ENCODE results near the gene CRIP3.

Gene CRIP3

DNA sequence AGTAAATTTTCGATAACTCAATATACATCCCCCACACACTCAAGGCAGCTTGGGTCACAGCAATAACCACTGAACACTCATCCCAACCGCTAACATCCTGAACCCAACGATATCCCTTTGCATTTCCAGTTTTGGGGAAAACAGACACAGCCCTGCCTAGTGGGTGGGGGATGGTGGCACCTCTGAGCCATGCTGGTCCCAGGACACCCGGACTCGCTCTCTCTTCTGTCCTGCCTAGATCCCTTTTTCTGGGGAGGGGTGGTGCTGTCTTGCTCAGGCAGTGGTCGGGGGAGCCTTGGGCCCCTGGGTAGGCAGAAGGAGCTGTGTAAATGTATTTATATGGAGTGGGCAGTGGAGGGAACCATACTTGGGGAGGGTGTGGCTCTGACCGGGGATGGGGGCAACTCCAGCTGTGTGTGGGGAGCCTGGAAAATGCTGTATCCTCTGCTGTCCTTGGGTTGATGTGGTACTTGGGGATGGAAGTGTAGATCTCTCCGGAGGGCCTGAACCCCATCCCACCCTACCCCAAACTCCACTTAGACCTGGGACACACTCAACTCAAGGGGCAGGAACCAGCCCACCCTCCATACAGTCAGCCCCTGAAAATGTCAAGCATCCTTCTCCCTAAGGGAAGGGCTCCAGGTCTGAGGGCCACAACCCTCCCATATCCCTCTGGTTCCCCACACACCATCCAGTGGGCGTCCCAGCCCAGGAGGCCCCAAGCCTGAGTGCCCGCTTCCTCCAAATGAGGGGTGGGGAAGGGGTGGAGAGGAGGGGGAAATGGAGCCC lies 34.3 kb downstream of the CRIP3 start:
- no peak for DNase-seq (ENCODE audit: low read depth, low spot score)

DNA sequence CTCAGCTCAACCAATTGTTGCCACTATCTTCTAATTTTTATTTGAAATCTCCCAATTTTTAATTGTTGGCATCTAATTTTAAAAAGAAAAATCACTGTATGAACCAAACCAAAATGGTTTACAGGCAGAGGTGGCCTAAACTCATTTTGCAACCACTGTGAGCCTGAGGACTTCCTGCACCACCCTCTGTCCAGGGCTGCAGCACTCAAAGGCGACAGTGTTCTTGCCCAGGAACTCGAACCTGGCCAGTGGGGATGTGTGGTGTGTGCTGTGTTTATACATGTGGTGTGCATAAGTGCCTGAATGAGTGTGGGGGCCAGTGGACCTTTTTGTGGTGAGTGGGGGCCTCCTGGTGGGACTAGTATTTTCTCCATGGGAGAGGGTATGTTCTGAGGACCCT lies 34.9 kb downstream of the CRIP3 start:
- DNase-seq (ENCODE audit: low read depth, low spot score): no peak

DNA sequence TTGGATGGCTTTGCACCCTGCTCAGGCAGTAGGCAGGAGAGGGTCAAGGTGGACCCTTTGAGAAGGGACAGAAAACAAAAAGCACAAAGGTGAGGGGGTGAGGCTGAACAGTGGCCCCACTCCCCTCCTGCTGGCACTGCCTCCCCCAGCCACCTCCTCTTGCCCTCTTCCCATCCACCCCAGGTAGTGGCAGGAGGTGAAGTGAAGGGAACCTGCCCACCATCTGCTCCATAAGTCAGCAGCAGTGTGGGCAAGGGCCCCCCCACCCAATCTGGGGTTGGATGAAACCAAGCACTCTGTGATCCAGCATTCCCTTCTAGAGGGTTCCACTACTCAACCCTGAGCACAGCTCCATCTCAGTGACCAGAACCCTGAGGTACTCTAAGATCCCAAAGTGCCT lies 36.7 kb downstream of the CRIP3 start:
- DNase-seq (ENCODE audit: low read depth, low spot score): no peak

DNA sequence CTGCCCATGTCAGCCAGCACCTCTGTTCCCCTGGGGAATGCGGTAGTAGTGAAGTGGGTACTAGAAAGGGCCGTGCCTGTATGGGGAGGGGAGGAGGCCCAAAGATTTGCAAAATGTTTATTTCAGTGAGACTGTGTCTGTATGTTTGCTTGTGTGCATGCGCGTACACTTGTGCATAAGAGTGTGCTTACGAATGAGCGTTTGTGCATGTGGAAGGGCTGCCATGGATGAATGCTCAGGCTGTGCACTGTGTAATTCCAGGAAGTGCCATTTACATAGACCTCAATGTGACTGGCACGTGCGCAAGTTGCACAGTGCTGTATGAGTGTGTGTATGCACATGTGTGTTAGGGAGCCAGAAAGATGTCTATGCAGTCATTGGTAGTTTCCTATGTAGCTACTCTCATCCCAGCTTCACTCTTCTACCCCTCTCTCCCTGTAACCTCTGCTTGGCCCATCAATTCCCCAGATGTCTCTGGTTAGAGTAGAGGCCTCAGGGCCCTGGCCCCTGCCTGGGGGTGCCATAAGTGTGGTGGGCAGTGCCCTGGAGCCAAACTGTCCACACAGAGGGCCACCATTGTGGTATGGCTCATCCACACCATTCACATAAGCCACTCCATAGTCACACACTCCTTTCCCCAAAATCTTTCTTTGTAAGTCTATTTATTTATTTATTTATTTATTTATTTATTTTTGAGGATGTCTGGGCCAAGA lies 37.4 kb downstream of the CRIP3 start:
- no peak for DNase-seq (ENCODE audit: low read depth, low spot score)

DNA sequence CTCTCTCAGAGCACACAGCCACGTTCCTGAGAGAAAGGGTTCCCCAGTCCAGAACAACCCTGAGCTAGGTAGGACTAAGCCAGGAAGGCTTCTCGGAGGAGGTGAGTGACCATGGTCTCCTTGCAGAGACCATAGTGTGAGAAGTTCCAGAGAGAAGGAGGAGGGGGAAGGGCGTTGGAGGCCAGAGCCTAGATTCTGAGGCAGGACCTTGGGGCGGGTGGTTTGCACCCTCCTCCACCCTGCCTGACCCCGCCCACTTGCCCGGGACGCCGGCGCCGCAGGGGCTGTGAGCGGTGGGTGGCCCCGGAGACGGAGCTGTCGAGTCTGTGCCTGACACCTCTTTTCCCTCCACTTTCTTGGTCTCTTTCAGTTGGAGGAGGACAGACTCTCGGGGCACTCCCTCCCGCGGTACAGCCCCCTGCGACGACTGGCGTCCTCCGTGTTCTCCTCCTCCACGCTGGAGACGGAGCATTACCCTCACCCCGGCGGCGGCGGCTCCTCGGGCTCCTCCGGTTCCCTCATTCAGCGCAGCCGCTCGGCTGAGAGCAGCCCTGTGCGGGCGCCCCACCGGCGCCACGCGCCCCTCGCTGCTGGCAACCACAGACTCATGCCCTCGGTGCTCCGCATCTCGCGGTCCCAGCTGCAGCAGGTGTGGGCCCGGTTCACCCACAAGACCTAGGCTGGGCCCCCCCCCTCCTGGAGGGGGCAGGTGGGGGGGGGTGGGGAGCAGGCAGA lies 39.2 kb downstream of the CRIP3 start:
- peak; percentile 57 for DNase-seq (ENCODE audit: low read depth, low spot score)

DNA sequence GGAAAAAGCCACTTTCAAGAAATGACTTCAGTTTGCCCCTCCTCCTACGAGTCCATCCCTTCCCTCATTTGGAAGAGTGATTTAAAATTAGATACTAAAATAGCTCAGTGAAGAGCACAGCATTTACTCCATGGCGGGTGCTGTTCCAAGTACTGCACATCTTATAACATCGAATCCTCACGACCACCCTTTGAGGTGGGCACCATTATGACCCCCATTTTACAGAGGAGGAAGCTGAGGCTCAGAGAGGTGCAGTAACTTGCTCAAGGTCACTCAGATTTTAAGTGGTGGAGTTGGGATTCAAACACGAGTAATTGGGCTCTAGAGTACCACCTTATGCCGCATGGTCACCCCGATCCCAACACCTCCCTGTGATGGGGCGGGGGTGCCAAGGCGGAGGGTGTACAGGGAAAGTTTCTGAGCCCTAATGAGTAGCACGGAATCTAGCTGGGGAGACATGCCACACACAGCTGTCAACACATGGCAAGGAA lies 39.8 kb downstream of the CRIP3 start:
- no peak for DNase-seq (ENCODE audit: low read depth, low spot score)

DNA sequence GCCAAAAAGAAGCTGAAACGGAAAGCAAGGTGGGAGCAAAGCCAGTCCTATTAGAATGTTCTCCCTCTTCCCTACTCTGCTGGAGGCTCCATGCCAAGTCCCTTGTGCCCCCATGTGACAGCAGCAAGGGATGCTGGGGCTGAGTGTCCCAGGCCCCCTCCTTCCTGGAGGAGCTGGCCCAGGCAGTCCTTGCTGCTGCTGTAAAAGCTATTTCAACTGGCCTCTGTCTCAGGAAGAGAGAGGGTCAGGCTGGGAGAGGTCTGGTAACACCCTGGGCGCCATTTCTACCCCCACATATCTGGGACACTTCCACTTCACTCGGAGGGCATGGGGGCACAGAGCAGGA lies 40.3 kb downstream of the CRIP3 start:
- DNase-seq (ENCODE audit: low read depth, low spot score): no peak

DNA sequence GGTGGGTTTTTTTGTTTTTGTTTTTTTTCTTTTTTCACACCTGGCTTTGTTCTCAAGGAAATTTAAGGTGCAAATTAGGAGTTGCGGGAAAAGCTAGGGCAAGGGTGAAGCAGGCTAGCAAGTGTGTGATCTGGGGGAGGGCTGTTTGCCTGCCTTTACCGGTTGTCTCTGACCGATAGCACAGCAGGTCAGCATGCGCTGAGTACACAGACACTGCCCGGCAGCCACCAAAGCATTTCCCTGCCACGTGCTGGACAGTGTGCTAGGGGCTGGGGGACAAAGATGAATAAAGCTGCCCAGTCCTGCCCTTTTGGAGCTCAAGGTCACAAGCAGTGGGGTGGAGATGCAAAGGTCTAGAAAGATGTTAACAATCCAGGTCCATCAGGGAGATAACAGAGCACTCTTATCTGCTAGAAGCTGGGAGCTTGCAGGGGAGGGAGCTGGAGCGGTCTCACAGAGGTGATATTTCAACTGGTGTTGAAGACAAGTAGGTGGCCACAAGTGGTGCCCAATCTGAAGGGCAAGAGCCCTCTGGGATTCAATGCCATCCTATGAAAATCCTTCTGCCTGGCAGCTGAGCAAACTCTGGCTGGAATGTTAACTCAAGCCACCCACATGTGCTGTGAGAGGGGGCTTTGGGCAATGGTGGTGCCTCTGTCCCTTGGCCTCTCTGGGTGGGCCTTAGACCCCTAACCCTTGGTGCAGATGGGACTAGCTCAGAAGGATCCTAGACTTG lies 40.8 kb downstream of the CRIP3 start:
- DNase-seq (ENCODE audit: low read depth, low spot score): no peak

DNA sequence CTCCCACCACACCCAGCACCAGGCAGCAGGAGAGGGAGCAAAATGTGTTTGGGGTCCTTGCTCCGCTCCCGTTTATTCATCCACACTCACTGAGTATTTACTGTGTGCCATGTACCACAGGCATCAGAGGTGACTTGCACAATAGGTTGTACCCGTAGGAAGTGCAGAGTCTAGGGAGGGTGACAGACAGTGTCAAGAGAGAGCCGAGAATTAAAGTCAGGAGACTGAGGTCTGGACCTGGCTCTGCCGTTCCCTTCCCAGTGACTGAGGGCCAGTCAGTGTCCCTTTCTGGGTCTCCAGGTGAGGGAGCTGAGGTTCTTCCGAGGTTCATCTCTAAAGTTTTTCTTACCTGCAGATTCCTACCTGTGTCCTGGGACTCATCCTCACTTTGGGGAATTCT lies 43.1 kb downstream of the CRIP3 start:
- no peak for DNase-seq (ENCODE audit: low read depth, low spot score)

DNA sequence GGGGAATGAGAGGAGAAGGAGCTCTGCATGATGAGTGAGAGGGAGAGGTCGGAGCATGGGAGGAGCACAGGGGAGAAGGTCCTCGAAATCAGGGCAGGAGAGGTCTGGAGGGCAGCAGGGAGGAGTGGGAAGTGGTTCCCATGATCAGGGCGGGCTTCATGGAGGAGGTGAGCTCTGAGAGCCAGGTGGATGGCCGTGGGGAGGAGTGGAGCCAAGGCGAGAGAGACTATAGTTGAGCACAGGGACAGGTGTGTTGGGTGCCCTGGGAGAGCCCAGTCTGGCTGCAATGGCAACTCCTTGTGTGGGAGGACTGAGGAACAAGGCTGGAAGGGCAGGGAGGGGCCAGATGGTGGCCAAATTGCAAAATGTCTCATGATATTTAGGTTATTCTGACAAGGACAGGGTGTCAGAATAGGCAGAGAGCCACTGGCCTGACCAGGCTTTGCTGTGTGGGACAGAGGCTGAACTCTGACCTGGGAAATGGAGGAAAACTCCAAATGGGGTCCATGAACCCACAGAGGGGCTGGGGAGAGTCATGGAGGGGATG lies 44.0 kb downstream of the CRIP3 start:
- DNase-seq (ENCODE audit: low read depth, low spot score): no peak

DNA sequence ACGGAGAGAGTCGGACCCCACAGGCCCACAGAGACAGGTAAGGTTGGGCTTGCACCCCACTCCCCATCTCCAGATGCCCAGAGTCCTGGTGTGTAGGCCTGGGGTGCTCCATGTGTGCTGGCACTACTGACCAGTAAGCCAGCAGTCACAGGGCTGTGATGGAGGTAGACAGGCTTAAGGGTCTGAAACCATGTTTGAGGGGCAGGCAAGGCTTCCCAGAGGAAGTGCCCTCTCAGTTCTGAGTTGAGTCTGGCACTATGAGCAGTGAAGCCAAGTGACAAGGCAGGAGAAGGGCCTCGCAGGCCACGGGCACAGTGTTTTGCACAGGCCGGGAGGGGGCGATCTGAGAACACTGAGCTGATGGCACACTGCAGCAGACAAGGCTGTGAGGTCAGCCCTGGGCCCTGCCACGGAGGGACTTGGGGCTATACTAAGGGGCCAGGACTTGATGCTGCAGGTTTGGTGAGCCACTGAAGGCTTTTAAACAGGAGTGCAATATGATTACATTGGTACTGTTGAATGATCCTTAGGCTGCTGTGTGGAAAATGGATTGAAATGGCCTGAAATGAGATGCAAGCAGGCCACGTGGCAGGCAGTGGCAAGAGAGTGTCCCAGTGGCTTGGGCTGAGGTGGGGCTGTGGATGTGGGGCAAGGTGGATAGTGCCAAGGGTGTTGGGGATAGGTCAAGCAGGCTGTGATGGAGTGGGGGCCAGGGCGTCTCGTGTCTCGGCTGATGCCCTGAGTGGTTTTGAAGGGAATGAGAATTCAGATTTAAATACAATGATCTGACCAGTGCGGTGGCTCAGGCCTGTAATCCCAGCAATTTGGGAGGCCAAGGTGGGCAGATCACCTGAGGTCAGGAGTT lies 45.1 kb downstream of the CRIP3 start:
- DNase-seq (ENCODE audit: low read depth, low spot score): peak; percentile 85

DNA sequence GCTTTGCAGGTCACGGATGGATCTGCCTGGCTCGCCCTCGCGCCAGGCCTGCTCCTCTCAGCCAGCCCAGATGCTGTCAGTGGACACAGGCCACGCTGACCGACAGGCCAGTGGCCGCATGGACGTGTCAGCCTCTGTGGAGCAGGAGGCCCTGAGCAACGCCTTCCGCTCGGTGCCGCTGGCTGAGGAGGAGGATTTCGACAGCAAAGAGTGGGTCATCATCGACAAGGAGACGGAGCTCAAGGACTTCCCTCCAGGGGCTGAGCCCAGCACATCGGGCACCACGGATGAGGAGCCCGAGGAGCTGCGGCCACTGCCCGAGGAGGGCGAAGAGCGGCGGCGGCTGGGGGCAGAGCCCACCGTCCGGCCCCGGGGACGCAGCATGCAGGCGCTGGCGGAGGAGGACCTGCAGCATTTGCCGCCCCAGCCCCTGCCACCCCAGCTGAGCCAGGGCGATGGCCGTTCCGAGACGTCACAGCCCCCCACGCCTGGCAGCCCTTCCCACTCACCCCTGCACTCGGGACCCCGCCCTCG lies 45.8 kb downstream of the CRIP3 start:
- DNase-seq (ENCODE audit: low read depth, low spot score): no peak

DNA sequence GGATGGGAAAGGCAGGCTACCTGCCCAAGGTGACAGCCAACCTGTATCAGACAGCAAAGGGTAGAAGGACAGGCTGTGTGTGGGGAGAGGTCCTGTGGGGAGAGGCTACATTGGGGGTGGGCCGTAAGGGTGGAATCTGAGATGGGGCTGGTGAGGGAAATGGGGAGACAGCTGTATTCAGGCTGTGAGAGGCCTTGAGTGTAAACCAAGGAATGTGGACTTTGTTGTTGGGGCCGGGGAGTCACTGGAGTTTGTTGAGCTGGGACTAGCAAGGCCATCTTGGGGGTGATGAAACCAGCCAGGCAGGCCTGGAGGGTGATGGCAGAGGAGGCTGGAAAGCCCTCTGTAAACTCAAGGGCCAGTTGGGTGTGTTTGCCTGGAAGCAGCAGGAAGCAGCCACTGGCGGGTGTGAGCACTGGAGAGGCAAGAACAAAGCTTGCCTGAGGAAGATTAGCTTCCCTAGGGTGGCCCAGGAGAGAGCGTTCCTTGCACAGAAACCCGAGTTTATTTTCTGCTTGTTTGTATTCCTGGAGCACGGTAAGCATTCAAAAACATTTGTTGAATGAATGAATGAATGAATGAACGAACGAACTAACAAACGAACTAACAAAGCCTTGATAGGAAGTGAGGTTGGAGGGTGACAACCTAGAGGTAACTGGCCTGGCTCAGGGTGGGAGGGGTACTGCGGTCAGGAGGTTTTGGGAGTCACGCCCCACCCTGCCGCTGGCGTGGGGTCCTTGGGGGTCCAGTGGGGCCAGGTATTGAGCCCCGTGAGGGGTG lies 46.4 kb downstream of the CRIP3 start:
- no peak for DNase-seq (ENCODE audit: low read depth, low spot score)

DNA sequence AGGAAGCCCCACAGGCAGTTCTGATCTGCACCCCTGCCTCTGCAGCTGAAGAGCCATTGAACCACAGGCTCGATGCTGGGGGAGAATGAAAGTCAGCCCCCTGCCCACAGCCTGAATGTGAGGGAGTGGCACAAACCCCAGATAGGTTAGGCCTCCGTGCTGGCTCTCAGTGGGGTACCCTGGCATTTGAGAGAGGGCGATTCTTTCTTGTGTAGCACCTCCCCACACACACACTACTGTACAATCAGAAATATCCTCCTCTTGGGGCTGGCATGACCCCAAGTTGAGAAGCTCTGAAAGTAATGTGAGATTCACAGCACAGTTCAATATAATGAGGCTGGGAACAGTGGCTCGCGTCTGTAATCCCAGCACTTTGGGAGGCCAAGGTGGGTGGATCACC lies 47.4 kb downstream of the CRIP3 start:
- DNase-seq (ENCODE audit: low read depth, low spot score): no peak

DNA sequence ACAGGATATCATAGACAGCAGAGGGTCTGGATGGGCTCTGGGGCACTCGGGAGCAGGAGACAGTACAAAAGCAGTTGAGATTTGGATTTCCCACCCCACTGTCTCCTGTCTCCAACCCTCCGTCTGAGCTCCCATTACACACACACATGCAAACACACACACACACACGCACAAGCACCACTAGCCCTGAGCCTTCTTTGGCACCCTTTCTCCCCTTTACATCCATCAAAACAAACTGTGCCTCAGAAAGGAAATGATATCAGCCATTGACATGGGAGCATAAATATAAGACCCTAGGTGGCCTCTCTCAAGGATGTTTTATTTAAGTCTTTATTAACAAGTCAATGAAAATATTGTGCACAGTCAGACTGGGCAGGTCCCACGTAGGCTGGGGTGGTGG lies 47.8 kb downstream of the CRIP3 start:
- no peak for DNase-seq (ENCODE audit: low read depth, low spot score)

DNA sequence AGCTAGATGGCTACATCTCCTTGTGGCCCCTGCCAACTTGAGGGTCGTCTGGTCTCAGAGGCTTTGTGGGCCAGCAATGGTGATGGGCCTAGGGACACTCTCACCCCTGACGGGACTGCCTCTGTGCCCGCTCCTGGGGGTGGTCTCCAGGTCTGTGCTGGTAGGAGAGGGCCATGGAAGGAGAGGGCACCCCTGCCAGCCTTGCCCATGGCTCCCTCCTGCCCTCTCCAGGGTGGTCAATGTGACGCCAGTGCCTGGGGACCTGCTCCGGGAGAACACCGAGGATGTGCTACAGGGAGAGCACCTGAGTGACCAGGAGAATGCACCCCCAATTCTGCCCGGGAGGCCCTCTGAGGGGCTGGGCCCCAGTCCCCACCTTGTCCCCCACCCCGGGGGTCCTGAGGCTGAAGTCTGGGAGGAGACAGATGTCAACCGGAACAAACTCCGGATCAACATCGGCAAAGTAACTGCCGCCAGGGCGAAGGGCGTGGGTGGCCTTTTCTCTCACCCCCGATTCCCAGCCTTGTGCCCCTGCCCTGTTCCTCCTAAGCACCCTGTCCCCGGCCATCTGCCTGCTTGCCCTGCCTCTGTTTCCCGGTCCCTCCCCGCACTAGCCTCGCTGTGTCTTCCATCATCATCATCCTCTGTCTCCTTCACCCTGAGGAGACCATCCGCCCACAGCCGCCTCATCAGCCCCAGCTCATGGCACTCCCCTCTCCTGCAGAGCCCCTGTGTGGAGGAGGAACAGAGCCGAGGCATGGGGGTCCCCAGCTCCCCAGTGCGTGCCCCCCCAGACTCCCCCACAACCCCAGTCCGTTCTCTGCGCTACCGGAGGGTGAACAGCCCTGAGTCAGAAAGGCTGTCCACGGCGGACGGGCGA lies 49.6 kb downstream of the CRIP3 start:
- DNase-seq (ENCODE audit: low read depth, low spot score): no peak

DNA sequence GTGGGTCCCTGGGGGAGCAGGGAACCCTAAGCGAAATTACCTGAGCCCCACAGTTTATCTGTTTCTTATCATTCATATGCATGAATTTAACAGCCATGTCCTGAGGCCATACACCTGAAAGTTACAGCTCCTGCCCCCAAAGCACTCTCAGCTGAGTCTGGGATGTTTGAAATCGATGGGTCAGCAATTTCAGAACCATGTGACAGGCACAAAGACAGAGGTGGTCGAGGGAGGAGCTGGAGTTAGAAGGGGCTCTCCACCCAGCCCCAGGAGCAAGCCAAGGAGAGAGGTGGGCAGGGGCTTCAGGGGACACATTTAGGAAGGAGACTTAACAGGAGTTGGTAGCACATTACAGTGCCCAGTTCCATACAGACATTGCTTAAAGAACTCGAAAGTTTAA lies 50.4 kb downstream of the CRIP3 start:
- DNase-seq (ENCODE audit: low read depth, low spot score): no peak

DNA sequence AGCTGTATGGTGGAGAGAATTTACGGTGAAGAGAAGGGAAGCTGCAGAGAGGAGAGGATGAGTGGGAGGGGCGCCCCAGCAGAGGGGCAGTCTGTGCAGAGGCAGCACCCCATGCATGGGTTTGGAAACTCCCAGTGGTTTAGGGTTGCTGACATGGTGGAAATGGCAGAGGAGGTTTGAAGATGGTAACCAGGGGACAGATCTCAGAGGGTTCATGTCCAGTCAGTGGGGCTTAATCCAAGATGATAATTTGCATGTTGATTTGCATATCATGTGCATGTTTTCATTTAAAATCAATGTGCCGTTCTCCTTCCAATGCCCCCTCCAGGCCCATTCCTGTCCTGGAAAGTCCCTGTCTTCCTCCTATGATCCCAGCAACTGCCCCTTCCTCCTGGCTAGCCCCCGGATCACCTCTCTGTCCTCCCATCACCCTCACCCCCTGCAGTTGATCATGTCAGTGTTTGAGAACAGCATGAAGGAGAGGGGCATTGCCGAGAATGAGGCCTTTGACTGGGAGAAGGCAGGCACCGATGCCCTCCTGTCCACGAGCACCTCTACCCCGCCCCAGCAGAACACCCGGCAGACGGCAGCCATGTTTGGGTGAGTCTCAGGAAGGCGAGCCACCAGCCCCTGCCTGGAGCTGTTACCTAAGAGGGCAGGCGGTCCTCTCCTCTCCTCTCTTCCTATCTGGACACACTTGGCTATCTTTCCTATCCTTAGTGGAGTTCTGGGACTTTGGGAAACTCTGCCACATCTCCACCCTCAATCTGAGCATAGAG lies 51.1 kb downstream of the CRIP3 start:
- DNase-seq (ENCODE audit: low read depth, low spot score): no peak
